Mesenchymal stem cell (in vitro differentiated cells and primary cell): ENCODE measurements around the gene EML6.

Experiments used
- DNase-seq: peaks from one replicate; pipeline ENCODE4 v3.0.0-alpha.2; 2013
- H2AFZ ChIP-seq: one replicate; pipeline ENCODE4 v1.6.1; 2013; ENCODE audit warnings: low read depth, mild to moderate bottlenecking, control low read depth, inconsistent platforms, low read length, moderate library complexity
- H2AK5ac ChIP-seq: 2 replicates; pipeline ENCODE4 v1.6.1; 2013; ENCODE audit warnings: low read length, moderate library complexity, mild to moderate bottlenecking, inconsistent platforms; ENCODE audit not compliant: severe bottlenecking
- H2BK120ac ChIP-seq: one replicate; pipeline ENCODE4 v1.6.1; 2013; ENCODE audit warnings: low read depth, mild to moderate bottlenecking, inconsistent platforms, low read length, moderate library complexity
- H2BK12ac ChIP-seq, 2 experiments: one replicate each; pipeline ENCODE4 v1.6.1; 2013; ENCODE audit warnings: inconsistent platforms in 2 of 2, low read length in 2 of 2, mild to moderate bottlenecking in 2 of 2, moderate library complexity in 2 of 2, control low read depth in 1 of 2
- H2BK15ac ChIP-seq: one replicate; pipeline ENCODE4 v1.6.1; 2013; ENCODE audit warnings: mild to moderate bottlenecking, low read depth, inconsistent platforms; ENCODE audit not compliant: poor library complexity, severe bottlenecking
- H2BK5ac ChIP-seq: 2 replicates; pipeline ENCODE4 v1.6.1; 2013; ENCODE audit warnings: low read depth, mild to moderate bottlenecking, low read length, control low read depth, inconsistent platforms; ENCODE audit not compliant: poor library complexity, severe bottlenecking
- H3K14ac ChIP-seq, 2 experiments: one replicate each; pipeline ENCODE4 v1.6.1; 2013; ENCODE audit warnings: inconsistent platforms in 2 of 2, low read length in 2 of 2, control low read depth in 1 of 2, mild to moderate bottlenecking in 1 of 2, moderate library complexity in 1 of 2
- H3K18ac ChIP-seq, 2 experiments: one replicate each; pipeline ENCODE4 v1.6.1; 2013; ENCODE audit warnings: inconsistent platforms in 2 of 2, low read length in 2 of 2, control low read depth in 1 of 2, low read depth in 1 of 2, mild to moderate bottlenecking in 1 of 2
- H3K23ac ChIP-seq, 2 experiments: one replicate each; pipeline ENCODE4 v1.6.1; 2013; ENCODE audit warnings: inconsistent platforms in 2 of 2, low read length in 2 of 2, mild to moderate bottlenecking in 2 of 2, moderate library complexity in 2 of 2, control low read depth in 1 of 2
- H3K27ac ChIP-seq: 2 replicates; pipeline ENCODE4 v1.5.1; 2013; ENCODE audit warnings: mild to moderate bottlenecking, moderate library complexity, low read length, control low read depth, inconsistent platforms; ENCODE audit not compliant: poor library complexity, severe bottlenecking
- H3K27me3 ChIP-seq, 2 experiments: 2 replicates each; pipeline versions ENCODE4 v1.6.1 to v1.7.0; 2013; ENCODE audit warnings: low read length in 2 of 2, mild to moderate bottlenecking in 2 of 2, moderate library complexity in 2 of 2, control low read depth in 1 of 2, inconsistent platforms in 1 of 2; ENCODE audit not compliant: control insufficient read depth in 1 of 2, insufficient read depth in 1 of 2
- H3K36me3 ChIP-seq, 2 experiments: 2 replicates each; pipeline versions ENCODE4 v1.6.1 to v1.7.0; 2013; ENCODE audit warnings: low read length in 2 of 2, control low read depth in 1 of 2, inconsistent platforms in 1 of 2, low read depth in 1 of 2, mild to moderate bottlenecking in 1 of 2; ENCODE audit not compliant: insufficient read depth in 2 of 2, control insufficient read depth in 1 of 2
- H3K4ac ChIP-seq, 2 experiments: one replicate each; pipeline ENCODE4 v1.6.1; 2013; ENCODE audit warnings: inconsistent platforms in 2 of 2, low read length in 2 of 2, mild to moderate bottlenecking in 2 of 2, moderate library complexity in 2 of 2, control low read depth in 1 of 2, low read depth in 1 of 2
- H3K4me1 ChIP-seq: 2 replicates; pipeline ENCODE4 v1.6.1; 2013; ENCODE audit warnings: low read depth, low read length, control low read depth; ENCODE audit not compliant: control insufficient read depth, insufficient read depth
- H3K4me2 ChIP-seq: 2 replicates; pipeline ENCODE4 v1.6.1; 2013; ENCODE audit warnings: low read length, mild to moderate bottlenecking, inconsistent platforms; ENCODE audit not compliant: poor library complexity, severe bottlenecking
- H3K4me3 ChIP-seq, 2 experiments: 2 replicates each; pipeline versions ENCODE4 v1.5.1 to v1.7.0; 2013; ENCODE audit warnings: low read length in 2 of 2, mild to moderate bottlenecking in 2 of 2, control low read depth in 1 of 2, low read depth in 1 of 2; ENCODE audit not compliant: insufficient read depth in 1 of 2
- H3K79me1 ChIP-seq: replicated peaks from 2 replicates; pipeline ENCODE4 v1.6.1; 2013; ENCODE audit warnings: mild to moderate bottlenecking, control low read depth, low read length, inconsistent platforms; ENCODE audit not compliant: poor library complexity, severe bottlenecking
- H3K9ac ChIP-seq: 2 replicates; pipeline ENCODE4 v1.7.0; 2013; ENCODE audit warnings: mild to moderate bottlenecking, low read length, moderate library complexity
- H3K9me3 ChIP-seq: 2 replicates; pipeline ENCODE4 v1.7.0; 2013; ENCODE audit warnings: mild to moderate bottlenecking, low read length; ENCODE audit not compliant: control insufficient read depth
- H4K8ac ChIP-seq: one replicate; pipeline ENCODE4 v1.6.1; 2013; ENCODE audit warnings: inconsistent platforms, mild to moderate bottlenecking, low read length, moderate library complexity
- H4K91ac ChIP-seq: one replicate; pipeline ENCODE4 v1.6.1; 2013; ENCODE audit warnings: mild to moderate bottlenecking, low read length, inconsistent platforms
- WGBS: methylation state at CpG from one replicate; pipeline ENCODE4 v1.1.7; 2013; ENCODE audit warnings: mixed read lengths; 5-methylcytosine and 5-hydroxymethylcytosine counted together

The EML6 gene

DNA sequence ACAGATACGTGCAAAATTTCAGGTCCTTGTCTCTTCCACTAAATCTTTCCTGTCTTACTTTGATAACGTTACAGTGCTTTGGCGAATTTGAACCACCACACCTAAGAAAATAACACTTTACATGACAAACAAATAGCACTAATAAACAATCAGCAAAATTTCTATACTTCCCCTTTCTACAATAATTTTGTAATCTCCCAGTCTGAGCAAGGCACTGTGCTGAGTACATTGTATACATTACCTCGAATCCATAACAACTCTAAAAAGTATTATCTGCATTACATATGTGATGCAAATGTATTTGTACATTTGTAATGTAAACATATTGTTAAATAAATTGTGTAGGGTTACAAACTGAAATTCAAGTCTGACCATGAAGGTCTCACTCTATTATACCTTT lies 276.9 kb downstream of the EML6 start:
- H4K8ac ChIP-seq = no peak overlapping the region
- H3K4me3 ChIP-seq = peak overlapping the region in 1 of 2 experiments; percentile 27
- H2AFZ ChIP-seq = no peak overlapping the region
- peak overlapping the region; percentile 56 for H3K9ac ChIP-seq
- no peaks in the 10 kb centered on the region for H3K79me1 ChIP-seq
- H3K4me1 ChIP-seq = peaks cover 6% of the 10 kb centered on the region
- no peak overlapping the region for H3K18ac ChIP-seq
- H2AK5ac ChIP-seq = no peak overlapping the region
- no peak overlapping the region for H3K27ac ChIP-seq
- DNase-seq = no peak
- no peak overlapping the region for H2BK120ac ChIP-seq
- no peak overlapping the region for H4K91ac ChIP-seq
- no peak overlapping the region for H3K23ac ChIP-seq
- 74% methylated on average over 3 of the region's 4 CpGs for WGBS
- no peak overlapping the region for H3K4ac ChIP-seq
- no peak overlapping the region for H3K4me2 ChIP-seq
- no peak overlapping the region for H3K14ac ChIP-seq
- no peaks in the 10 kb centered on the region for H3K27me3 ChIP-seq
- H2BK12ac ChIP-seq = no peak overlapping the region
- H2BK15ac ChIP-seq = no peak overlapping the region
- H3K36me3 ChIP-seq = peaks cover 0 to 5% of the 10 kb centered on the region in 2 experiments
- no peak overlapping the region for H2BK5ac ChIP-seq
- no peaks in the 10 kb centered on the region for H3K9me3 ChIP-seq

DNA sequence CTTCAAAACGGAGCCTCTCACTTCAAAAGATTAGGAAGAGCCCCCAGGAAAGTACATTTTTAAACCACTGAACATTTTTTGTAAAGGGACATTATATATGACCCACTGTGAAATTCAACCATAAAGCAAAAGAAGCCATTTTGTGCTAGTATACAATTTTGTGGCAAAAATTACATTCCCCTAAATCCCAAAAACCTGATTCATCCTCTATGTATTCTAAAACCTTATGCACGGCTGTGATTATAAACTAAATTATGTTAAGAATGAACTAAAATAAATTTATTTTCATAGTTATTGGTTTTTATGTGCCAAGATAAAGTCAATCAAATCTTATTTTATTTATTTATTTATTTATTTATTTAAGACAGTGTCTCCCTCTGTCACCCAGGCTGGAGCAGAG lies 278.3 kb downstream of the EML6 start:
- H3K79me1 ChIP-seq = no peaks in the 10 kb centered on the region
- H3K4me1 ChIP-seq = peaks cover 4% of the 10 kb centered on the region
- peak overlapping the region; percentile 31 for H3K9ac ChIP-seq
- H3K4ac ChIP-seq = no peak overlapping the region
- H3K9me3 ChIP-seq = no peaks in the 10 kb centered on the region
- no peak overlapping the region for H2BK12ac ChIP-seq
- no peak overlapping the region for H2AFZ ChIP-seq
- no peak overlapping the region for H3K18ac ChIP-seq
- H3K14ac ChIP-seq = no peak overlapping the region
- H3K27ac ChIP-seq = no peak overlapping the region
- H3K4me3 ChIP-seq = no peak overlapping the region
- no peak overlapping the region for H4K91ac ChIP-seq
- no CpG with 5 or more reads among the region's 2 CpGs for WGBS
- no peak for DNase-seq
- H3K4me2 ChIP-seq = no peak overlapping the region
- H2AK5ac ChIP-seq = no peak overlapping the region
- H2BK5ac ChIP-seq = no peak overlapping the region
- H4K8ac ChIP-seq = no peak overlapping the region
- no peaks in the 10 kb centered on the region for H3K36me3 ChIP-seq
- H2BK120ac ChIP-seq = no peak overlapping the region
- no peaks in the 10 kb centered on the region for H3K27me3 ChIP-seq
- no peak overlapping the region for H2BK15ac ChIP-seq
- H3K23ac ChIP-seq = no peak overlapping the region

DNA sequence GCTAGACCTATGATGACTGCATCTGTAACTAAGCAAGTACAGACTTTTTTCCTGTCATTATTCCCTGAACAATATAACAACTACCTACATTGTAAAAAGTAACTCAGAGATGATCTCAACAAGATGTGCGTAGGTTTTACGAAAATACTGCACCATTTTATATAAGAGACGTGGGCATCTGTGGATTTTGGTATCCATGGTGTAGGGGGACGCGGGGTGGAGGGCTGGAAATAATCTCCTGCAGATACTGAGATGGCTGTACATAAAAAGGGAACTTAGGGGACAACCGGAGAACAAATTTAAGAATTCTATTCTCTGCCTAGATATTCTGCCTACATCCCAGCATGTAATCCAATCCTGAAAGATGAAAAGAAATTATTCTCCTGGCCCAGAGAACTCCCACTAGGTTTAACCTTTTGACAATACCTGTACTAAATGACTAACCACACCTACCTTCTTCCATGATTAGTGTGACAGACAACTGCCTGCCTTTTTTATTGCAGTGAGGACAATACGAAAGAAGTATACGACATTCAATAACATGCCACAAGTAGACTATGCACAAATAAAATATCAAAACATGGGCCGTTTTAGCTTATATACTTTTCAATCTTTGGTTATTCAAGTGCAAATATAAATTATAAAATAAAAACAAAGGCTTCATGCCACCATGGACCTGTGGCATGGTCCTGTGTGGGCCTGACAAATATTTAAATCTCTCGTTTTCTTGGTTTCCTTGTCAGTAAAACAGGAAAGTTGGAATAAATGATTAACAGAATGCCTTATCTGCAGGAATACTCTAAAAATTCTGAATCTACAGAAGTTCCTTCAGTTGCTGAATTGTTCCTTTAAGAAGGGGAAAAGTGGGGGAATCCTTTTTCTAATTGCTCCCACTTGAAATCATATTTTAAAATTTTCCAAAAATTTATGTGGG lies 280.5 kb downstream of the EML6 start:
- H3K18ac ChIP-seq = no peak overlapping the region
- no peak overlapping the region for H2BK12ac ChIP-seq
- H3K14ac ChIP-seq = no peak overlapping the region
- no peaks in the 10 kb centered on the region for H3K9me3 ChIP-seq
- 98% methylated on average over 7 of the region's 10 CpGs for WGBS
- H4K91ac ChIP-seq = no peak overlapping the region
- no peak overlapping the region for H2AK5ac ChIP-seq
- no peak overlapping the region for H2BK5ac ChIP-seq
- no peak overlapping the region for H3K4me2 ChIP-seq
- no peaks in the 10 kb centered on the region for H3K79me1 ChIP-seq
- H3K9ac ChIP-seq = no peak overlapping the region
- no peak overlapping the region for H4K8ac ChIP-seq
- no peak overlapping the region for H2BK120ac ChIP-seq
- peaks cover 4% of the 10 kb centered on the region for H3K4me1 ChIP-seq
- no peak overlapping the region for H3K27ac ChIP-seq
- H3K4me3 ChIP-seq = no peak overlapping the region
- no peaks in the 10 kb centered on the region for H3K27me3 ChIP-seq
- H2BK15ac ChIP-seq = no peak overlapping the region
- H3K23ac ChIP-seq = no peak overlapping the region
- DNase-seq = no peak
- H3K36me3 ChIP-seq = no peaks in the 10 kb centered on the region
- H3K4ac ChIP-seq = no peak overlapping the region
- H2AFZ ChIP-seq = no peak overlapping the region

DNA sequence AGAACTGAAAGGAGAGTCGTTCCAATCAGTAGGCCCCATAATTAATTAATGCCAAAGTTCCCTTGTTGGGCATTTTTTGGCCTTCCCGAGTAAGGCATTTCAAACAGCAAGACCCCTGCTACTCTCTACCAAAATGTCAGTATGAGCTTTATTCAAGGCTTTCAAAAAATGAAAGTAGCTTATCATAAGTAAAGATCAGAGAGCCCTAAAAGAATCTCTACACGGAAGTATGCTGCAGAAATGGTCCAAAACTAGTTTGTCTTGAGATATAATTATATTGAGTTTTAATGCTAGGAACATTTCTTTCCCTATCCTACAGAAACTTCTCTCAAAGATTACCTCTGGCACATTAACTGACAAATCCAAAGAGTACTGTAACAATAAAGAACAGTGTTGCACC lies 282.8 kb downstream of the EML6 start:
- Histone ChIP-seq H4K91ac (no peak overlapping the region), H2BK15ac (no peak overlapping the region), H3K9ac (peak overlapping the region; percentile 9), H2AFZ (no peak overlapping the region), H3K23ac (no peak overlapping the region), H3K4me3 (no peak overlapping the region), H3K79me1 (no peaks in the 10 kb centered on the region), H2BK5ac (no peak overlapping the region), H2BK120ac (no peak overlapping the region), H3K4me2 (no peak overlapping the region), H2AK5ac (no peak overlapping the region), H3K18ac (no peak overlapping the region), H3K9me3 (no peaks in the 10 kb centered on the region), H3K27ac (no peak overlapping the region), H3K4ac (no peak overlapping the region), H2BK12ac (no peak overlapping the region), H4K8ac (no peak overlapping the region), H3K4me1 (peaks cover 10% of the 10 kb centered on the region), H3K14ac (no peak overlapping the region), H3K27me3 (no peaks in the 10 kb centered on the region), H3K36me3 (no peaks in the 10 kb centered on the region)
- WGBS = 89% methylated on average over 1 of the region's 3 CpGs
- DNase-seq = no peak
